Measurements from ENCODE around the gene TNFRSF8.

DNA sequence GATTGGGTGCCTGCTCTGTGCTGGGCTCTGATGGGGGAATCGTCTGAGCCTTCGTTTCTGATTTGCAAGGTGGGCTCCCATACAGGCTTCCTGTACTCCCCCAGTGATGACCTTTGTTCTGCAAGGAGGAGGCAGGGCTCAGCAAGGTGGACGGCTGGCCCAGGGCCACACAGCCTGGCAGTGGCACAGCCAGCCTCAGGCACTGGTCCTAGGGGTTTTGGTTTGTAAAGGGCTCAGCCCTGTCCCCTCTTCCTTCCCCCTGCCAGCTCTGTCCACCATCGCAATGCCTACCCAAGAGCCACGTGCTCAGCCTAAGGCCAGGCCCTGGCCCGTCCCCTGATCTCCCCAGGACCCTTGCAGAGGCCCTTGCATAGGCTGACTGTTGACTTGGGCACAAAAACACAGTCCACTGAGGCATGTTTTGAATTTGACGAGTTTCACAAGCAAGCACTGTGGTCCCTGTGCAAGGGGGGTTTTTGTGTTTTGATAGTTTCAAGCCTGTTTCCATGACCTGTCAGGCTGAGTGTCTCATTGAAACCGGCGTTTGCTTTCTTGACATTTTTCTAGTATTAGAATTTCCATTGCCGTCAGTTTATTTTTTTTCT is 64.2 kb downstream of the TNFRSF8 start:
- TF ChIP-seq POLR2A (IDR thresholded peaks at IDR 0.05) = no peak
- TF ChIP-seq, protein P1, sequence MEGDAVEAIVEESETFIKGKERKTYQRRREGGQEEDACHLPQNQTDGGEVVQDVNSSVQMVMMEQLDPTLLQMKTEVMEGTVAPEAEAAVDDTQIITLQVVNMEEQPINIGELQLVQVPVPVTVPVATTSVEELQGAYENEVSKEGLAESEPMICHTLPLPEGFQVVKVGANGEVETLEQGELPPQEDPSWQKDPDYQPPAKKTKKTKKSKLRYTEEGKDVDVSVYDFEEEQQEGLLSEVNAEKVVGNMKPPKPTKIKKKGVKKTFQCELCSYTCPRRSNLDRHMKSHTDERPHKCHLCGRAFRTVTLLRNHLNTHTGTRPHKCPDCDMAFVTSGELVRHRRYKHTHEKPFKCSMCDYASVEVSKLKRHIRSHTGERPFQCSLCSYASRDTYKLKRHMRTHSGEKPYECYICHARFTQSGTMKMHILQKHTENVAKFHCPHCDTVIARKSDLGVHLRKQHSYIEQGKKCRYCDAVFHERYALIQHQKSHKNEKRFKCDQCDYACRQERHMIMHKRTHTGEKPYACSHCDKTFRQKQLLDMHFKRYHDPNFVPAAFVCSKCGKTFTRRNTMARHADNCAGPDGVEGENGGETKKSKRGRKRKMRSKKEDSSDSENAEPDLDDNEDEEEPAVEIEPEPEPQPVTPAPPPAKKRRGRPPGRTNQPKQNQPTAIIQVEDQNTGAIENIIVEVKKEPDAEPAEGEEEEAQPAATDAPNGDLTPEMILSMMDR (IDR thresholded peaks at IDR 0.05 in 4 of 5, conservative IDR thresholded peaks at IDR 0.05 in 1 of 5) = no peak
